HG03108 (cell line): ENCODE data around the gene KNL1.
A peak's percentile ranks its signal among the peaks of the same experiment; 100 is the strongest.
"Not testable (repeated sequence)": the region's sequence is repeated elsewhere in the genome, so short reads cannot be mapped to it uniquely, and the experiment has no call there.

Source experiments
- ATAC-seq: cut with Tn5 transposase; IDR thresholded peaks from one replicate; pipeline ENCODE4 v1.9.1; 2021; ENCODE audit warnings: moderate library complexity; ENCODE audit not compliant: unreplicated experiment

The KNL1 gene

GRCh38 chr15:40650479-40650878 lies 56.4 kb downstream of the KNL1 start:
- ATAC-seq, result no peak

GRCh38 chr15:40660686-40661085 lies 66.6 kb downstream of the KNL1 start:
- no peak for ATAC-seq

GRCh38 chr15:40664909-40665308 lies 70.9 kb downstream of the KNL1 start:
- no peak for ATAC-seq

GRCh38 chr15:40676290-40676689 lies 82.2 kb downstream of the KNL1 start:
- not testable (repeated sequence) for ATAC-seq

GRCh38 chr15:40676906-40677305 lies 82.9 kb downstream of the KNL1 start:
- ATAC-seq, result not testable (repeated sequence)

GRCh38 chr15:40680151-40680550 lies 86.1 kb downstream of the KNL1 start:
- ATAC-seq, result no peak

- ATAC-seq, result not testable (repeated sequence)
Measured at GRCh38 chr15:40680959-40681358, 86.9 kb downstream of the KNL1 start.

- ATAC-seq, result no peak
Measured at GRCh38 chr15:40684381-40684780, 90.3 kb downstream of the KNL1 start.

- no peak for ATAC-seq
Measured at GRCh38 chr15:40685376-40685775, 91.3 kb downstream of the KNL1 start.

GRCh38 chr15:40688932-40689799 lies 95.1 kb downstream of the KNL1 start:
- no peak for ATAC-seq

- ATAC-seq, result no peak
Measured at GRCh38 chr15:40691737-40692136, 97.7 kb downstream of the KNL1 start.

- ATAC-seq, result no peak
Measured at GRCh38 chr15:40693904-40694687, 100.0 kb downstream of the KNL1 start.

- ATAC-seq, result peak; percentile 84
Measured at GRCh38 chr15:40694688-40695468, 100.8 kb downstream of the KNL1 start, which contains the start of gene RAD51. RAD51 (plus strand) TSS chr15:40695174; CDS start chr15:40698759, 3,585 bp downstream.

GRCh38 chr15:40695469-40695890 lies 101.4 kb downstream of the KNL1 start:
- ATAC-seq, result peak; percentile 21

GRCh38 chr15:40696228-40696627 lies 102.2 kb downstream of the KNL1 start:
- no peak for ATAC-seq

GRCh38 chr15:40697916-40698315 lies 103.9 kb downstream of the KNL1 start:
- no peak for ATAC-seq

- no peak for ATAC-seq
Measured at GRCh38 chr15:40702077-40702476, 108.0 kb downstream of the KNL1 start.

GRCh38 chr15:40706121-40706520 lies 112.1 kb downstream of the KNL1 start:
- ATAC-seq, result no peak
